GM19099 (cell line): ENCODE measurements around the gene KRTAP5-4.

Source experiments
- POLR2A ChIP-seq: IDR thresholded peaks from 3 replicates; pipeline ENCODE4 v1.6.1; 2011; ENCODE audit warnings: low read depth; ENCODE audit not compliant: insufficient read length; ENCODE audit errors: extremely low read depth

Gene KRTAP5-4

GRCh38 chr11:1622086-1622485 is at the start of gene KRTAP5-4:
TSS of gene KRTAP5-4 (minus strand) at chr11:1622138. CDS start at chr11:1622093, 45 bp downstream.
- no peak for TF ChIP-seq POLR2A

- no peak for TF ChIP-seq POLR2A
Observed at GRCh38 chr11:1671658-1672057, 49.7 kb upstream of the KRTAP5-4 start.

DNA sequence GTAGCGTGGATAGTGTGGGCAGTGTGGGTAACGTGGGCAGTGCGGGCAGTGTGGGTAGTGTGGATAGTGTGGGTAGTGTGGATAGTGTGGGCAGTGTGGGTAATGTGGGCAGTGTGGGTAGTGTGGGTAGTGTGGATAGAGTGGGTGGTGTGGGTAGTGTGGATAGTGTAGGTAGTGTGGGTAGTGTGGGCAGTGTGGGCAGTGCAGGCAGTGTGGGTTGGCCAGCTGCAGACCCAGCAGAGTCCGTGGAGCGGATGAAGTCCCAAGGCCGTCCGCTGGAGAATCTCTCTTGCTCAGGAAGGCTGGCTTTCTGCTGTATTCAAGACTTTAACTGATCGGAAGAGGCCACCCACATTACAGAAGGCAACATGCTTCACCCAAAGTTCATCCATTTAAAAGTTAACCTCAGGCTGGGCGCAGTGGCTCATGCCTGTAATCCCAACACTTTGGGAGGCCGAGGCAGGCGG is 49.0 kb upstream of the KRTAP5-4 start:
- no peak for TF ChIP-seq POLR2A

- TF ChIP-seq POLR2A, result no peak
Observed at GRCh38 chr11:1669546-1670218, 47.7 kb upstream of the KRTAP5-4 start.

DNA sequence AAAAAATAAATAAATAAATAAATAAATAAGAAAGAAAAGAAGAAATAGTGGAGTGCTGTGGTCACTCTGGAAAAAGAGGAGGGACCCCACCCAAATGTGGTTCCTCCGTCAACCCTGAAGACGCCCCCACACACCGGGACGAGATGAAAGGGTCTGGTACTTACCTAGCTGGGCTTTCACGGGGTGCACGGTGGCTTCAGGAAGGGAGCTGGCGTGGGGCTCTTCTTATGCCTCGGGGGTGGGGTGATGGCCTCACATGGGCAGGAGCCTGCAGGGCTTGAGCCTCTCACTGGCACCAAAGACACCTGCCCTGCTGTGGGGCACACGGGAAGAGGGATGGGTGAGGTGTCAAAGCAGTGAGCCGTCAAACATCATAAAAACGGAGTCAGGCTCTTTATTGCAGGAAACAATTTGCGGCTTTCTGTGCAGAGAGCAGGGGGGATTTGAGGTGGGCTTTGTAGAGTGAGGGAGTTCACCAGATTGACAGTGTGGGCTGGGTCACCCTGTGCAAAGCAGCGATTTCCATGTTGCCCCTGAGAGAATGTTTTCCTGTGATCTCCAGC is 47.1 kb upstream of the KRTAP5-4 start:
- no peak for TF ChIP-seq POLR2A

DNA sequence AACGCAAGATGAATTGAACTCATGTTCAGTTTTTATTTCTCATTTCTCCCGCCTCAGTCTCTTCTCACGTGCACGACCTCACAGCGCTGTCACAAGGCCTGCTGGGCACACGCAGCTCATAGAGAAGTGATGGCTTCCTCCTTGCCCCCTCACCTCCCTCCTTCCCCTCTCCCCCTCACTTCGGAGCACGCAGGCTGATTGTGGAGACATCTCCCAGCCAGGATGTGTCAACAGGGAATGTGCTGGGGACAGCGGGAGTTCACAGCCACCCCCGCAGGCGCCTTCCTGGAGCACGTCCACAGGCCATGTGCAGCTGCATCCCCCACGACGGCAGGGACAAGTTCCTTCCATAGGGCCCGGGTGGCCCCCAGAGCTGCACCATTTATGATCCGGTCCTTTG is 46.0 kb upstream of the KRTAP5-4 start:
- no peak for TF ChIP-seq POLR2A

DNA sequence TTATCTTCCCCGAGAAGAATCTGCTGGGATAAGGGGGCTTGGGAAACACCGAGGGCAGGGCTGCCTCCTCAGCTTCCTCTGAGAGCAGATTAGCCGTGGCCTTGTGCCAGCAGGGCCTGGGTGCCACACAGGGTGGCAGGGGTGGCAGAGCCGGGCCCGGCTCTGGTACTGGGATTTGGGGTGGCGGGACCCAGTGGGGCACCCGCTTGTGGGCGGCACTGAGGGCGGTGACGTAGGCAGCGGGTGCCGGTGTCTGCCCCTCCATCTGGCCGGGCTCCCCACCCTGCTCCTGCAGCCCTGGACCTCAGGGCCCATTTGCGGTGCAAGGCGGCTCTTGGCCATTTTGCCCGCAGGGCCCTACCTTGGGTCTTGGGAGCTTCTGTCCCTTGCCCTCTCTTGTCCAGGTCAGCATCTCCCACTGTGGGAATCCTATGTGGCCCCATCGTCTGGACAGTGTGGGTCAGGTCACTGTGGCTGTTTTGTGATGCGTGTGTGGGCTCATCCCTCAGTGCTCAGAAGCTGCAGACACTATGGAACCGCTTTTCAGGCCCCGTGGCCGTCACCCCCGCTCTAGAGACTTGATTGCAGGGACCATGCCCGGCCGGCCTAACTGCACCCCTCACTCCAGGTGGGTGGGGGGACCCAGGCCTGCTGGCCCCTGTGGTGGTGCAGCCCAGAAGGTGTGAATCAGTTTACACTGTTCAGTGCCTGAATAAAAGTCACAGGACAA is 45.3 kb upstream of the KRTAP5-4 start:
- TF ChIP-seq POLR2A, result no peak

DNA sequence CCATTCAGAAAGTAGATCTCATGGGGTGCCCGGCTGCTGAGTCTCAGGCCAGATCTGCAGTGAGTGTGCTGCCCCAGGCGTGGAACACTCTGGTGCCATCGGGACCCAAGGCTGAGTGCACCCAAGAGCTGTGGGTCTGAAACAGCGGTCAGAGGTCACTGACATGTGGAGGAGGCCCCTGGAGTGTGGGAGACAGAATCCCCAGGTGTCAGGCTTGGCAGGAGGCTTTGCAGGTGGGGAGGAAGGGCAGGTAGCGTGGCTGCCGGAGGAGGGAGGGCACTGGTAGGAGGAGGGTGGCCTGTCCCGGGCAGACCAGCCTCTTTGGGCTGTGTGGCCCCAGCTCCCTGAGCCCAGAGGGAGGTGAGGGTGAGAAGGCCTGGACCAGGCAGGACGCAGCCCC is 43.4 kb upstream of the KRTAP5-4 start:
- no peak for TF ChIP-seq POLR2A

DNA sequence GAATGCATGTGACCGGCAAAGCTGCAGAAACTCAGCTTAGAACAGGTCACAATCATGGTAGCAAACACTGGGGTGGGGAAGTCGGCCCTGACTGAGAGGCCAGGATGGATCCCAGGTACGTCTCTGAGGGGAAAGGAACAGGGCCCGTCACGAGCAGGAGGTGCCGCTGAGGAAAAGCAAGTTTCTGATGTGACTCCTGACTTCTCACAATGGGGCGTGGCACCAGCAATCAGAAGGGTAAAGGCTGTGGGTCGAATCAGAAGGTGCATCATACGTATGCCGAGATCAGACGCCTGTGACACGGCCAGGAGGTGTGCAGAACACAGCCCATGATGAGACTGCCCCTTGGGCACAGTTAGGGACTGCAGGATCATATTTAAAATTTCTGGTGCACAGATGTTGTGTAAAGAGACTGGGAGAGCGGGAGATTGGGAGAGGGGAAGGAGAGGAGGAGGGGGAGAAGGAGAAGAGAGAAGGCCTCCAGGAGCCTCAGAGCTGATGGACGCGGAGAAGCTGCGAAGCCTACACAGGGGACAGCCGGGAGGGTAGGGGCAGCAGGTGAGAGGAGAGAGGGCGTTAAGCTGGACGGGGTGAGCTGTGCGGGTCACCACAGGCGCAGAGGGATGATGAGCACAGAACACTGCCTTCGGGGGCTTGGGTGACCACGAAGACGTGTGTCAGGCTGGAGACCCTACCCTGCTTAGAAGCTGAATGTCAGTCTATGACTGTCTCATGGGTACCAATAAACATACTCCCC is 38.4 kb upstream of the KRTAP5-4 start:
- TF ChIP-seq POLR2A, result no peak

DNA sequence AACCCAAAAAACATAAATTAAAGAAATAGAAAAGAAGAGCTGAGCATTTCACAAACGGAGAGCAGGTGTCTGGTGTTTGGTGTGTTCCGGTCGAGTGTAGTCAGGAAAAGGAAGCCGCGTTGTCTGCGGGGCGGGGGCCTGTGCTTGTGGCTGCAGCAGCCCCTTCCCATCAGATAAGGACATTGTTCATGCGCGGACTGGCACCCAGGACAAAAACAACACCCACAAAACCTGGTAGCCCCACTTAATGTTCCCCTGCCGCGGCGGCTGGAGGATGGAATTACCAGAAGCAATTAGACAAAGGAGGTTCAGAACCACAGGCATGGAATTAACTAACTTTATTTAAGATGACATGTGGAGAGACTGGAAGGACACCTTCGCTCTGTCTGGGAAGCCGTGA is 37.6 kb upstream of the KRTAP5-4 start:
- TF ChIP-seq POLR2A, result no peak

GRCh38 chr11:1656670-1657069 is 34.7 kb upstream of the KRTAP5-4 start:
- TF ChIP-seq POLR2A, result no peak

DNA sequence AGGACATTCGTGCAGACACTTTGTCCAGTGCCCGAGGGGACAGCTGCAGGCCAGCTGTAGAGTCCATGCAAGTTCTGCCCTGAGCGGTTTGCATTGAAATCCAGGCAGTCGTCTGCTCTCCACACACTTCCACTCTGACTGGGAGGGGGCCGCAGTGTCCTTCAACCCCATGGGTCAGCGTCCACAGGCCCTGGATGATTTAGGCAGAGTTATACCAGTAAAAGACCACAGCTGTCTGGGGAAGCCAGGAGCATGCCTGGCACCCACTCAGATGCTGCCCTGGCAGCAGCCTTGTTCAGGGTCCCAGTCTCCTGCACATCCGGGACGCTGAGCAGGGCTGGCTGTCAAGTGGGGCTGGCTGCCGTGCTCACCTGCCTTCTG is 34.1 kb upstream of the KRTAP5-4 start:
- TF ChIP-seq POLR2A, result no peak

GRCh38 chr11:1655168-1656060 is 33.5 kb upstream of the KRTAP5-4 start:
- no peak for TF ChIP-seq POLR2A

- TF ChIP-seq POLR2A, result no peak
Observed at GRCh38 chr11:1654388-1655167, 32.6 kb upstream of the KRTAP5-4 start.
